ENCODE data around the gene CAMTA1. TPM values are rescaled to one million over a fixed set of nuclear protein-coding genes. Genes with fewer than 3 reads are reported as not detected.

Gene CAMTA1
- total RNA-seq, 2 donors from 2014 or later, result 36.5 to 57.5 TPM

GRCh38 chr1:7526867-7527732, 741.8 kb downstream of the CAMTA1 start:
- Mint-ChIP-seq H3K4me3 (no peak overlapping the region), H3K4me1 (ENCODE audit: low read depth in 2 of 2) (no peaks in the 10 kb centered on the region), H3K27me3 (peaks cover 3 to 7% of the 10 kb centered on the region in 2 donors), H3K36me3 (no peaks in the 10 kb centered on the region), H3K9me3 (no peaks in the 10 kb centered on the region), H3K27ac (no peak overlapping the region)
- no peak for ATAC-seq
- no peak for DNase-seq (ENCODE audit: low spot score)

- H3K27me3 Mint-ChIP-seq, result peaks cover 5 to 7% of the 10 kb centered on the region in 2 donors
- H3K36me3 Mint-ChIP-seq, result no peaks in the 10 kb centered on the region
- no peak overlapping the region for H3K4me3 Mint-ChIP-seq
- ATAC-seq, result no peak
- DNase-seq (ENCODE audit: low spot score), result no peak
- no peaks in the 10 kb centered on the region for H3K9me3 Mint-ChIP-seq
- no peak overlapping the region for H3K27ac Mint-ChIP-seq
- H3K4me1 Mint-ChIP-seq (ENCODE audit: low read depth in 2 of 2), result no peaks in the 10 kb centered on the region
These were observed 742.4 kb downstream of the CAMTA1 start for GRCh38 chr1:7527733-7528045.

- Mint-ChIP-seq H3K27me3 (peaks cover 7% of the 10 kb centered on the region in 2 donors), H3K9me3 (no peaks in the 10 kb centered on the region), H3K27ac (no peak overlapping the region), H3K4me1 (ENCODE audit: low read depth in 2 of 2) (no peaks in the 10 kb centered on the region), H3K4me3 (no peak overlapping the region), H3K36me3 (no peaks in the 10 kb centered on the region)
- DNase-seq (ENCODE audit: low spot score) (no peak), ATAC-seq (no peak)
These were observed 743.3 kb downstream of the CAMTA1 start for GRCh38 chr1:7528386-7529198.

- Mint-ChIP-seq H3K9me3 (no peaks in the 10 kb centered on the region), H3K27me3 (peaks cover 0 to 7% of the 10 kb centered on the region in 2 donors), H3K4me3 (no peak overlapping the region), H3K27ac (no peak overlapping the region), H3K4me1 (ENCODE audit: low read depth in 2 of 2) (no peaks in the 10 kb centered on the region), H3K36me3 (no peaks in the 10 kb centered on the region)
- DNase-seq (ENCODE audit: low spot score), result no peak
- no peak for ATAC-seq
These were observed 744.7 kb downstream of the CAMTA1 start for GRCh38 chr1:7529917-7530316.

GRCh38 chr1:7531562-7532340, 746.5 kb downstream of the CAMTA1 start:
- H3K9me3 Mint-ChIP-seq, result no peaks in the 10 kb centered on the region
- peaks cover 0 to 7% of the 10 kb centered on the region in 2 donors for H3K27me3 Mint-ChIP-seq
- H3K27ac Mint-ChIP-seq, result no peak overlapping the region
- H3K4me1 Mint-ChIP-seq (ENCODE audit: low read depth in 2 of 2), result no peaks in the 10 kb centered on the region
- no peak overlapping the region for H3K4me3 Mint-ChIP-seq
- H3K36me3 Mint-ChIP-seq, result no peaks in the 10 kb centered on the region
- DNase-seq (ENCODE audit: low spot score), result no peak
- no peak for ATAC-seq

- peaks cover 0 to 7% of the 10 kb centered on the region in 2 donors for H3K27me3 Mint-ChIP-seq
- no peak for ATAC-seq
- DNase-seq (ENCODE audit: low spot score), result no peak
- no peak overlapping the region for H3K4me3 Mint-ChIP-seq
- no peaks in the 10 kb centered on the region for H3K36me3 Mint-ChIP-seq
- no peaks in the 10 kb centered on the region for H3K4me1 Mint-ChIP-seq (ENCODE audit: low read depth in 2 of 2)
- no peak overlapping the region for H3K27ac Mint-ChIP-seq
- no peaks in the 10 kb centered on the region for H3K9me3 Mint-ChIP-seq
These were observed 747.8 kb downstream of the CAMTA1 start for GRCh38 chr1:7533006-7533405.

- peaks cover 0 to 7% of the 10 kb centered on the region in 2 donors for H3K27me3 Mint-ChIP-seq
- H3K27ac Mint-ChIP-seq, result no peak overlapping the region
- H3K9me3 Mint-ChIP-seq, result no peaks in the 10 kb centered on the region
- DNase-seq (ENCODE audit: low spot score) (no peak), ATAC-seq (no peak)
- no peaks in the 10 kb centered on the region for H3K36me3 Mint-ChIP-seq
- no peak overlapping the region for H3K4me3 Mint-ChIP-seq
- H3K4me1 Mint-ChIP-seq (ENCODE audit: low read depth in 2 of 2), result no peaks in the 10 kb centered on the region
These were observed 749.0 kb downstream of the CAMTA1 start for GRCh38 chr1:7534061-7534825.

GRCh38 chr1:7535016-7535415, 749.8 kb downstream of the CAMTA1 start:
- ATAC-seq (no peak), DNase-seq (ENCODE audit: low spot score) (no peak)
- peaks cover 0 to 7% of the 10 kb centered on the region in 2 donors for H3K27me3 Mint-ChIP-seq
- no peaks in the 10 kb centered on the region for H3K9me3 Mint-ChIP-seq
- H3K4me1 Mint-ChIP-seq (ENCODE audit: low read depth in 2 of 2), result no peaks in the 10 kb centered on the region
- H3K36me3 Mint-ChIP-seq, result no peaks in the 10 kb centered on the region
- H3K27ac Mint-ChIP-seq, result no peak overlapping the region
- no peak overlapping the region for H3K4me3 Mint-ChIP-seq

- DNase-seq (ENCODE audit: low spot score) (no peak), ATAC-seq (no peak)
- no peak overlapping the region for H3K4me3 Mint-ChIP-seq
These were observed 751.0 kb downstream of the CAMTA1 start for GRCh38 chr1:7535934-7536878.

GRCh38 chr1:7536891-7537591, 751.8 kb downstream of the CAMTA1 start:
- H3K27ac Mint-ChIP-seq, result no peak overlapping the region
- no peaks in the 10 kb centered on the region for H3K4me1 Mint-ChIP-seq (ENCODE audit: low read depth in 2 of 2)
- H3K4me3 Mint-ChIP-seq, result no peak overlapping the region
- H3K36me3 Mint-ChIP-seq, result no peaks in the 10 kb centered on the region
- no peak for DNase-seq (ENCODE audit: low spot score)
- no peak for ATAC-seq
- H3K9me3 Mint-ChIP-seq, result no peaks in the 10 kb centered on the region
- peaks cover 0 to 7% of the 10 kb centered on the region in 2 donors for H3K27me3 Mint-ChIP-seq

More at GRCh38 chr1:7535934-7536878, 751.0 kb downstream of the CAMTA1 start:
- no peaks in the 10 kb centered on the region for H3K9me3 Mint-ChIP-seq
- H3K27me3 Mint-ChIP-seq, result peaks cover 0 to 7% of the 10 kb centered on the region in 2 donors
- H3K36me3 Mint-ChIP-seq, result no peaks in the 10 kb centered on the region
- no peaks in the 10 kb centered on the region for H3K4me1 Mint-ChIP-seq (ENCODE audit: low read depth in 2 of 2)
- no peak overlapping the region for H3K27ac Mint-ChIP-seq

- no peak overlapping the region for H3K4me3 Mint-ChIP-seq
- H3K36me3 Mint-ChIP-seq, result no peaks in the 10 kb centered on the region
- H3K4me1 Mint-ChIP-seq (ENCODE audit: low read depth in 2 of 2), result no peaks in the 10 kb centered on the region
- DNase-seq (ENCODE audit: low spot score) (no peak), ATAC-seq (no peak)
- H3K27me3 Mint-ChIP-seq, result peaks cover 0 to 3% of the 10 kb centered on the region in 2 donors
- no peaks in the 10 kb centered on the region for H3K9me3 Mint-ChIP-seq
- H3K27ac Mint-ChIP-seq, result no peak overlapping the region
These were observed 752.8 kb downstream of the CAMTA1 start for GRCh38 chr1:7538033-7538432.

Data from natural killer cell treated with Interleukin-12 subunit alpha and Interleukin-12 subunit beta and Interleukin-15 and Interleukin-18, amount 100 ng/mL, for 72 hours (primary cell).